Neutrophil (primary cell): ENCODE measurements around the gene CHERP.

ENCODE experiments used
- H3K27ac ChIP-seq: fragments of 200-600 bp; sonication (generic); 2 replicates; pipeline ENCODE4 v1.5.1; 2016; ENCODE audit warnings: mild to moderate bottlenecking, moderate library complexity
- H3K27me3 ChIP-seq: fragments of 200-600 bp; sonication (generic); 2 replicates; pipeline ENCODE4 v1.6.0; 2016; ENCODE audit warnings: mild to moderate bottlenecking
- H3K36me3 ChIP-seq: fragments of 200-600 bp; sonication (generic); 2 replicates; pipeline ENCODE4 v1.5.1; 2017
- H3K4me1 ChIP-seq, 2 experiments: fragments of 200-600 bp in 1 of 2; sonication (generic) in 1 of 2; 1 replicate in 1 of 2; 2 replicates in 1 of 2; pipeline versions ENCODE4 v1.5.1 to v1.6.1; 2013 to 2016; ENCODE audit warnings: low read depth in 1 of 2, low read length in 1 of 2, mild to moderate bottlenecking in 1 of 2, moderate library complexity in 1 of 2; ENCODE audit not compliant: control insufficient read depth in 1 of 2, insufficient read depth in 1 of 2
- H3K4me3 ChIP-seq, 2 experiments: fragments of 200-600 bp in 1 of 2; sonication (generic) in 1 of 2; 1 replicate in 1 of 2; 2 replicates in 1 of 2; pipeline ENCODE4 v1.5.1; 2013 to 2016; ENCODE audit warnings: low read depth in 1 of 2, low read length in 1 of 2, mild to moderate bottlenecking in 1 of 2, moderate library complexity in 1 of 2
- H3K9me3 ChIP-seq: fragments of 200-600 bp; sonication (generic); 2 replicates; pipeline ENCODE4 v1.5.1; 2016
- CTCF ChIP-seq: fragments of 200-600 bp; sonication (generic); IDR thresholded peaks from 2 replicates; pipeline ENCODE4 v1.5.1; 2016; ENCODE audit warnings: antibody characterized with exemption

Gene CHERP

GRCh38 chr19:16527971-16528521 is 14.2 kb downstream of the CHERP start:
- TF ChIP-seq CTCF = no peak
- H3K4me3 ChIP-seq = no peak overlapping the region
- H3K36me3 ChIP-seq = peaks cover 100% of the 10 kb centered on the region
- H3K9me3 ChIP-seq = no peaks in the 10 kb centered on the region
- no peaks in the 10 kb centered on the region for H3K27me3 ChIP-seq
- H3K27ac ChIP-seq = no peak overlapping the region
- no peaks in the 10 kb centered on the region for H3K4me1 ChIP-seq

- Histone ChIP-seq H3K27ac (no peak overlapping the region), H3K36me3 (peaks cover 100% of the 10 kb centered on the region), H3K9me3 (no peaks in the 10 kb centered on the region), H3K27me3 (no peaks in the 10 kb centered on the region), H3K4me3 (no peak overlapping the region), H3K4me1 (no peaks in the 10 kb centered on the region)
- TF ChIP-seq CTCF = no peak
Observed at GRCh38 chr19:16527334-16527935, 14.8 kb downstream of the CHERP start.

- peaks cover 100% of the 10 kb centered on the region for H3K36me3 ChIP-seq
Observed at GRCh38 chr19:16525751-16526481, 16.3 kb downstream of the CHERP start.

GRCh38 chr19:16524991-16525734 is 17.1 kb downstream of the CHERP start:
- Histone ChIP-seq H3K27ac (no peak overlapping the region), H3K4me3 (no peak overlapping the region), H3K9me3 (no peaks in the 10 kb centered on the region), H3K27me3 (no peaks in the 10 kb centered on the region), H3K4me1 (no peaks in the 10 kb centered on the region), H3K36me3 (peaks cover 100% of the 10 kb centered on the region)
- no peak for TF ChIP-seq CTCF

More at GRCh38 chr19:16525751-16526481, 16.3 kb downstream of the CHERP start:
- Histone ChIP-seq H3K27me3 (no peaks in the 10 kb centered on the region), H3K4me3 (no peak overlapping the region), H3K4me1 (no peaks in the 10 kb centered on the region), H3K9me3 (no peaks in the 10 kb centered on the region), H3K27ac (no peak overlapping the region)
- no peak for TF ChIP-seq CTCF

GRCh38 chr19:16522559-16523377 is 19.5 kb downstream of the CHERP start:
- no peaks in the 10 kb centered on the region for H3K9me3 ChIP-seq
- H3K27me3 ChIP-seq = no peaks in the 10 kb centered on the region
- H3K4me1 ChIP-seq = no peaks in the 10 kb centered on the region
- H3K36me3 ChIP-seq = peaks cover 100% of the 10 kb centered on the region
- H3K4me3 ChIP-seq = no peak overlapping the region
- TF ChIP-seq CTCF = no peak
- no peak overlapping the region for H3K27ac ChIP-seq
